Renal pelvis (tissue), 4 donors: ENCODE measurements around the gene ATRIP. TPM values are rescaled to one million over a fixed set of nuclear protein-coding genes. Genes with fewer than 3 reads are reported as not detected.

Source experiments
- DNase-seq: peaks from one replicate; pipeline ENCODE4 v3.0.0-alpha.2; 2013
- polyA plus RNA-seq, 3 donors: library from polyadenylated mRNA; unstranded; fragments of 120-200 nt; gene quantifications; one replicate each; pipeline ENCODE4 v1.2.1, GENCODE V29; 2013; ENCODE audit not compliant: insufficient read length in 3 of 3

Gene ATRIP
- polyA plus RNA-seq, 3 donors, result 12.3 to 14.3 (median 13.2) TPM

GRCh38 chr3:48422272-48422671 is 24.3 kb upstream of the ATRIP start:
- no peak for DNase-seq

- no peak for DNase-seq
Observed at GRCh38 chr3:48422681-48423080, 23.9 kb upstream of the ATRIP start.

- no peak for DNase-seq
Observed at GRCh38 chr3:48423241-48423882, 23.2 kb upstream of the ATRIP start.

GRCh38 chr3:48423883-48424695 is 22.4 kb upstream of the ATRIP start:
- no peak for DNase-seq

GRCh38 chr3:48425281-48425812 is 21.2 kb upstream of the ATRIP start:
- no peak for DNase-seq

GRCh38 chr3:48426401-48426909 is 20.1 kb upstream of the ATRIP start:
- DNase-seq, result no peak

GRCh38 chr3:48426944-48427629 is 19.4 kb upstream of the ATRIP start:
- no peak for DNase-seq

- no peak for DNase-seq
Observed at GRCh38 chr3:48427630-48427962, 18.9 kb upstream of the ATRIP start.

- no peak for DNase-seq
Observed at GRCh38 chr3:48428088-48428571, 18.4 kb upstream of the ATRIP start.

GRCh38 chr3:48428572-48429316 is 17.8 kb upstream of the ATRIP start:
- DNase-seq, result no peak

- DNase-seq, result no peak
Observed at GRCh38 chr3:48429317-48429959, 17.1 kb upstream of the ATRIP start.

- DNase-seq, result peak; percentile 92
Observed at GRCh38 chr3:48429960-48430707, 16.4 kb upstream of the ATRIP start, which contains the start of gene PLXNB1. TSS of gene PLXNB1 (minus strand) at chr3:48430086. CDS start at chr3:48424611, 5,475 bp downstream.

GRCh38 chr3:48430708-48431101 is 15.8 kb upstream of the ATRIP start:
- no peak for DNase-seq

GRCh38 chr3:48431224-48432029 is 15.1 kb upstream of the ATRIP start:
- no peak for DNase-seq

- DNase-seq, result no peak
Observed at GRCh38 chr3:48432411-48433371, 13.8 kb upstream of the ATRIP start.

GRCh38 chr3:48433472-48434118 is 12.9 kb upstream of the ATRIP start:
- no peak for DNase-seq

GRCh38 chr3:48434591-48435222 is 11.8 kb upstream of the ATRIP start:
- no peak for DNase-seq
